Esophagus (tissue), 2 donors: ENCODE results near the gene TTC28. TPM values are rescaled to one million over a fixed set of nuclear protein-coding genes. Genes with fewer than 3 reads are reported as not detected.

Source experiments
- H3K27ac ChIP-seq, 2 donors: one replicate each; pipeline ENCODE4 v1.5.1; 2013; ENCODE audit warnings: low read depth in 2 of 2, mild to moderate bottlenecking in 2 of 2, inconsistent platforms in 1 of 2, low read length in 1 of 2, moderate library complexity in 1 of 2
- H3K27me3 ChIP-seq, 2 donors: one replicate each; pipeline ENCODE4 v1.6.1; 2013; ENCODE audit warnings: low read length in 2 of 2, control low read depth in 1 of 2, mild to moderate bottlenecking in 1 of 2; ENCODE audit not compliant: insufficient read depth in 2 of 2, control insufficient read depth in 1 of 2
- H3K36me3 ChIP-seq, 2 donors: one replicate each; pipeline ENCODE4 v1.6.1; 2013; ENCODE audit warnings: low read length in 1 of 2; ENCODE audit not compliant: control insufficient read depth in 2 of 2, insufficient read depth in 2 of 2
- H3K4me1 ChIP-seq, 2 donors: one replicate each; pipeline ENCODE4 v1.6.1; 2013; ENCODE audit warnings: low read length in 1 of 2; ENCODE audit not compliant: control insufficient read depth in 2 of 2, insufficient read depth in 2 of 2
- H3K4me3 ChIP-seq, 2 donors: one replicate each; pipeline ENCODE4 v1.5.1; 2013; ENCODE audit warnings: low read length in 2 of 2, mild to moderate bottlenecking in 2 of 2, low read depth in 1 of 2, moderate library complexity in 1 of 2
- H3K9me3 ChIP-seq, 2 donors: one replicate each; pipeline ENCODE4 v1.6.1; 2013; ENCODE audit warnings: mild to moderate bottlenecking in 2 of 2, low read depth in 1 of 2, low read length in 1 of 2, moderate library complexity in 1 of 2; ENCODE audit not compliant: control insufficient read depth in 2 of 2, insufficient read depth in 1 of 2
- WGBS, 2 donors: extraction: QIAGEN DNeasy Blood & Tissue Kit; methylation state at CpG; one replicate each; pipeline ENCODE4 v1.1.7; 2013; 5-methylcytosine and 5-hydroxymethylcytosine counted together
- polyA plus RNA-seq, 2 donors: library from polyadenylated mRNA; stranded (reverse); fragments of 200-250 nt; gene quantifications; one replicate each; pipeline ENCODE4 v1.2.3, GENCODE V29; 2013
- donor health status: healthy with polysubstance abuse.
- donor health status: Bipolar disorder and iron deficiency.

TTC28 gene
- polyA plus RNA-seq, 2 donors, result 1.4 to 2.6 TPM

DNA sequence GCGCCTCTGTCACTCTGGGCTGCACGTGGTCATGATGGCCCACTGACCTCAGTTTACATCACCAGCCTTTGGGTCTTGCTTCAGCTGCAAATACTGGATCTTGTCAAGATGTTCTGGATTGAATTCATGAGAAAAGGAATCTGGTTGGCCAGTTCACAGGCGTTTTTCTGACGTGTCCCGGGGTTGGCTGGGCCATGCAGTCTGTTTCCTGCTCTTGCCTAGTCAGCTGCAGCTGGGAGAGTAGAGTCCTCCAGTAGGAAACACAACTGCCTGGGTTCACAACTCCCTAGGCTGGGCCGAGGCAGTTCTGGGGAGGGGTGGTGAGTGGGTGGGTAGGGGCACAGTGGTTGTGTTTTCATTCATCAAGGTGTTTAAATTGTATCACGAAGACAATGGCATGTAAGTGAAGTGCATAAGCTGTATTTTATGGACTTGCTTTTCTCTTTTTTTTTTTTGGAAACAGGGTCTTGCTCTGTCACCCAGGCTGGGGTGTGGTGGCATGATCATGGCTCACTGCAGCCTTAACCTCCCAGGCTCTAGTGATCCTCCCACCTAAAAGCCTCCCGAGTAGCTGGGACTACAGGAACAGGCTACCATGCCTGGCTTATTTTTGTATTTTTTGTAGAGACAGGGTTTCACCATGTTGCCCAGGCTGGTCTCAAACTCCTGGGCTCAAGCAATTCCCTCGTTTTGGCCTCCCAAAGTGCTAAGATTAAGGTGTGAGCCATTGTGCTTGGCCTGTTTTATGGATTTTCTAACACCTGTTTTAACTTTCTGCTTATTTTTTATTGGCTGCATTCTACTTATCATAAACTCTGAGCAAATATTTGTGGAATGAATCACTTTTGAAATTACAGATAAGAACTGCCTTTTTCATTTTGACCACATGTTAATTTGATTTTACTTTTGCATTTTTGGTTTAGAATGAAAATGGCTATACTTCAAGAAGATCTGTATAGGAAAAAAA, 706.6 kb downstream of the TTC28 start:
- Histone ChIP-seq H3K27ac (no peak overlapping the region), H3K4me1 (no peaks in the 10 kb centered on the region), H3K9me3 (no peaks in the 10 kb centered on the region), H3K36me3 (no peaks in the 10 kb centered on the region), H3K27me3 (no peaks in the 10 kb centered on the region), H3K4me3 (no peak overlapping the region)
- 84 to 85% methylated on average over 9 of the region's 9 CpGs for WGBS, 2 donors

DNA sequence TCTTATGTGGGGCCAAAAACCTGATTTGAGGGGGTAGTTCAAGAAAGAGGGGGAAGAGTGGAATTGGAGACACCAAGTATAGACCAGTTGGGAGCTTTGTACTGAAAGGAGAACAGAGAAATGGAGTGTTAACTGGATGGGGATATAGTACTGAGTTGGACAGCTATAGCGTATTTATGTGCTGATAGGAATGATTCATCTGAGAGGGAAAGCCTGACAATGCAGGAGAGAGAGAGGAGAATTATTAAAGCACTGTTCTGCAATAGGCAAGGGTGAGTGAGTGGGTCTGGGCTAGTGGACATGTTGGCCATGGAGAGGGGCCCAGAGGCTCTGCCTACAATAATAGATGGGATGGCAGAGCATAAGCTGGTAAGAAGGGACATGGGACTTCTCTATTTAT, 707.7 kb downstream of the TTC28 start:
- no peak overlapping the region for H3K4me3 ChIP-seq
- no peaks in the 10 kb centered on the region for H3K27me3 ChIP-seq
- H3K4me1 ChIP-seq, result no peaks in the 10 kb centered on the region
- WGBS, 2 donors, result 96 to 97% methylated on average over 1 of the region's 1 CpG
- H3K36me3 ChIP-seq, result peaks cover 0 to 2% of the 10 kb centered on the region in 2 donors
- H3K27ac ChIP-seq, result no peak overlapping the region
- H3K9me3 ChIP-seq, result no peaks in the 10 kb centered on the region

DNA sequence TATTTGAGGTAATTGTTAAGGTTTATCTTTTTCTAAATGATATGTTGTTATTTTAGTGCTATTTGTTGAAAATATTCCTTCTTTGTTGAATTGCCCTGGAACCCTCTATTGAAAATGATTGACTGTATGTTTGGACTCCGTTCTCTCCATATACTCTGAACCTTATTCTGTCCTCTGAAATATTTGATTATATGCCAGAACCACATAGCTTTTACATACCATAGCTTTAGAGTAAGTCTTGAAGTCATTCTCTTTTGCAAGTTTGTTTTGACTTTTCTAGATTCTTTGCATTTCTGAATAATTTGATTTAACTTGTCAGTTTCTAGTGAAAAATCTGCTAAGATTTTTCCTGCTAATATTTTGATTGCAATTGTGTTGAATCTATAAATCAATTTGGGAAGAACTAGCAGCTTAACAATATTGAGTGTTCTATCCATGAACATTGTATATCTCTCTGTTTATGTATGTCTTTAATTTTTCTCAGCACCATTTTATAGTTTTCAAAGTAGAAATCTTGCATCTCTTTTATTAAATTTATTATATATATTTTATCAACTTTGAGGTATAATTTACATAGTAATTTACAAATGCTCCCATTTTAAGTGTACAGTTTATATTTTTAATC, 708.9 kb downstream of the TTC28 start:
- H3K4me1 ChIP-seq, result no peaks in the 10 kb centered on the region
- H3K36me3 ChIP-seq, result peaks cover 0 to 2% of the 10 kb centered on the region in 2 donors
- no peak overlapping the region for H3K27ac ChIP-seq
- WGBS, 2 donors, result 85 to 88% methylated on average over 1 of the region's 1 CpG
- no peaks in the 10 kb centered on the region for H3K9me3 ChIP-seq
- no peaks in the 10 kb centered on the region for H3K27me3 ChIP-seq
- no peak overlapping the region for H3K4me3 ChIP-seq

DNA sequence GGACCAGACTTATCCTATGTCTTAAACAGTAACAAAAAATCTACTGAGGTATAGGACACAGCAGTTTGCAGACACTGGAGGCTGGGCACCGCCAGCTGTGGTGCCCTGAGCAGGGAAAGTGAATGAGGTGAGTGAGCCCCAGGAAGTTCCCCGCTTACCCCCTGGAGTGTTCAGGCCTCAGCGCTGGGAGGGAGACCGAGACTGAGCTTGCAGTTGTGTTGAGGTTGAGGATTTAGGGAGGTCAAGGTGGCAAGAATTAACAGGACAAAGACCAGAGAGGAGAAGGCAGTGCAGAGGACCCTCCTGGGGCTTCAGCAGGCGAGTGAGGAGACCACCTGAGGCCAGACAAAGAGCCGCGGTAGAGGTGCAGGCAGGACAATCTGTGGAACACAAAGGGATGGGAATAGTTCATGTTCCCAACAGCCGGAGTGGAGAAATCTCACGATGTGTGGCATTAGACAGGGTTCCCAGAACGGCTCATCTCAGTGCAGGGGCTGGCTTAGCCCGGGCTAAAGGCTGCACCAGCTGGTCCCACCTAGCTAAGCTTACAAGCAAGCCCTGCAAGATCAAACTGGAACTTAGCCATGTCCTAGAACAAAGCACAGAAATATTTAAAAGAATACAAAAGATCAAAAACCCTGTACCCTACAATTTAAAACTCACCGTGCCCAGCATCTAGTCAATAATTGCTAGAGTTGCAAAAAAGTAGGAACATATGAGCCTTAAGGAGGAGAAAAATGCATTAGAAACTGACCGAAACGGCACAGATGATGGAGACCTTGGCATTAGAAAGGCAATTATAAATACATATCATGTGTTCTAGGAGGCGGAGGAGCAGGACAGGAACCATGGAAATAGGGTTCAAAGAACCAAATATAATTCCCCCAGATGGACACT, 713.2 kb downstream of the TTC28 start:
- Histone ChIP-seq H3K9me3 (no peaks in the 10 kb centered on the region), H3K27ac (no peak overlapping the region), H3K36me3 (peaks cover 0 to 2% of the 10 kb centered on the region in 2 donors), H3K4me1 (no peaks in the 10 kb centered on the region), H3K4me3 (no peak overlapping the region), H3K27me3 (no peaks in the 10 kb centered on the region)
- 93 to 94% methylated on average over 15 of the region's 15 CpGs for WGBS, 2 donors

DNA sequence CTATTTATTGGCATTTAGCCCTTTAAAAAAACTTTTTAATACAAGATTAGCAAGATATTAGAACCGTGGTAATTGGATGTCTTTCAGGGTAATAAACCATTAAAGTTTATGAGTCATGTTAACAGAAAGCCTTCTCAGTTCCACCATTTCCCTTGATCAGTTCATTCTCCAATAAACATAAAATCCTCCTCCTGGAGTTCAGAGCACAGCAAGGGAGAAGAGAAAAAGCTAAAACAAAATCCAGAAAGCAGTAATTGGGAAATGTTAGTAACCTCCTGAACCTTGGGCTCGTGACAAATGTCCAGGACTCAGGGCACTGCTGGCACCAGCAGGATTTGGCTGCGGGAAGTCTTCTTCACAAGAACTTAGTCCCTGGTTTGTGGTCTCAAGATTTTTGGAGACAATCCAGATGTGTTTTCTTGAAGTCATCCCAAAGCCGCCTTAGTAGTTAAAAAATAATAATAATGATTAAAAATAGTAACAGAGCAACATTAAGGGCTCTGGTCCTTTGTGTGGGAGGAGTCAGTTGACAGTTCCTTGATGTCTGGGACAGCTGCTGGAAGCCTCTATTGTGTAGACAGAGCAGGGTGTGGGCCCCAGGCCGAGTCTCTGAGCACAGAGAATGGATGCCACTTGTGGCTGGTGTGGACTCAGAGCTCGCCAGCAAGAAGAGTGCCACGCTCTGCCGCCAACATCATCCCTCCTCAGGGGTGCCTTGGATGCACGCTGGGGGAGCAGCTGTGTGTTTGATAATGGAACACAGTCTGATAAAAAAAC, 717.2 kb downstream of the TTC28 start:
- Histone ChIP-seq H3K4me1 (no peaks in the 10 kb centered on the region), H3K4me3 (no peak overlapping the region), H3K27ac (no peak overlapping the region), H3K36me3 (no peaks in the 10 kb centered on the region), H3K27me3 (no peaks in the 10 kb centered on the region), H3K9me3 (no peaks in the 10 kb centered on the region)
- WGBS, 2 donors, result 61 to 66% methylated on average over 9 of the region's 9 CpGs

DNA sequence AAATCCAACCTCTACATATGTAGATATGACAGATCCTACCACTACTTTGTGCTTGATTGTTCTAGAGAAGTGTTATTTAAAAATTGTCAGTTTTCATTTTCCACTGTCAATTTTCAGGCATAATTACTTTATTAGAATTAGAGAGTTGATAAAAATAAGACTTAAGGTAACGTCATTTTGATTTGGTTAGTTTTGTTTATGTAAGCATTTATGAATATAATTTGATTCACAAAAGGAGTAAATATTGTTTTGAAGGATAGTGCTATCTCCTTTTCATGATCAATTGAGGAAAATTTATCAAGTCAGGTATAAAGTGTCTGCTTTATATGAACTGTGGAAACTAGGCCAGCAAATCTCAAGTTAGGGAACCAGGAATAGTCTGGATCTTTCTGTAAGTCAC, 718.0 kb downstream of the TTC28 start:
- Histone ChIP-seq H3K27me3 (no peaks in the 10 kb centered on the region), H3K4me3 (no peak overlapping the region), H3K9me3 (no peaks in the 10 kb centered on the region), H3K27ac (no peak overlapping the region), H3K4me1 (no peaks in the 10 kb centered on the region), H3K36me3 (no peaks in the 10 kb centered on the region)
- 65 to 91% methylated on average over 1 of the region's 1 CpG for WGBS, 2 donors

DNA sequence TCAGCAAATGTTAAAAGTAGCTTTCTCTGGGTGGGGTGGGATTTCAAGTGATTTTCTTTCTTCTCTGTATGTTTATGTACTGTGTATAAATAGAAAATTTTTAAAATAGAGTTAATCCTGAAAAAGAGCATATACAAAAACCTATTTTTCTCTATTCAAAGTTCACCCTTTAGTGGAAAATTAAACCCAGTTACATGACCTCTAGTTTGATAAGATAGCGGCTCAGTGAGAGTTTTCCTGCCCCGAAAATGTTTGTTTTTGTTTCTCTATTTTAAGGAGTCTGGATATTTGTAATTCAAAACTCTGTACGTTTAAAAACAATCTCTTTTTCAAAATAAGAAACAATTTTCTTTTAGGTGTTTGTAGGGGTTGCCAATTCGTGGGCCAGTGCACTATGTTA, 718.5 kb downstream of the TTC28 start:
- WGBS, 2 donors, result 70 to 82% methylated on average over 4 of the region's 4 CpGs
- H3K36me3 ChIP-seq, result no peaks in the 10 kb centered on the region
- no peaks in the 10 kb centered on the region for H3K27me3 ChIP-seq
- H3K4me3 ChIP-seq, result no peak overlapping the region
- H3K9me3 ChIP-seq, result no peaks in the 10 kb centered on the region
- no peak overlapping the region for H3K27ac ChIP-seq
- no peaks in the 10 kb centered on the region for H3K4me1 ChIP-seq

DNA sequence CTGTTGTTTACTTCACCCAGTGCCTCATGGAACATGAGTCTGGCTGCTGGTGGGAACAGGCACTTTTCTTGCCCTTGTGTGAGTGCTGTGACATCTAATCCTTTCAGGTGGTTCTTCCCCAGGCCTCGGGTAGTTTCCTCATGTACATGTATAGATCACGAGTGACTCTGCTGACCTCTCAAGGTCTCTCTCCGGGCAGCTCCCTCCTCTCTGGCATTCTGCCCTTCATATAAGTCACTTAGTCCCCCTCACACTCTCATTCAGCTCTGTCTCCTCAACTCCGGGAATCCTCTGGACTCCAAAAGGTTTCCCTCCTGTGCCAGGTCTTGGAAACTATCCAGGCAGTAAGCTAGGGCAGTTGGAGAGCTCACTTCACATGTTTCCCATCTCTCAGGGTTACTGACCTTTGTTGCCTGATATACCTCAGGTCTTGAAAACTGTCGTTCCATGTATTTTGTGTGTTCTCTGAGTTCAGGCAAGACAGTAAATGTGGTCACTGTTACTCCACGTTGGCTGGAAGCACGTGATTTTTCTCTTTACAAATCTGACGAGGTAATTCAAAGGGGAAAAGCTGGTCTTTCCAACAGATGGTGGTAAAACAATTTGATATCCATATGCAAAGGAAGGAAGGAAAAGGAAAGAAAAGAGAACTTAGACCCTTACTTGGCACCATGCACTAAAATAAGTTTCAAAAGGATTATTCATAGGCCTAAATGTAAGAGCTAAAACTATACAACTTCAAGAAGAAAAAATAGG, 720.1 kb downstream of the TTC28 start:
- WGBS, 2 donors, result 65 to 74% methylated on average over 8 of the region's 8 CpGs
- Histone ChIP-seq H3K27me3 (no peaks in the 10 kb centered on the region), H3K9me3 (no peaks in the 10 kb centered on the region), H3K27ac (no peak overlapping the region), H3K36me3 (no peaks in the 10 kb centered on the region), H3K4me1 (no peaks in the 10 kb centered on the region), H3K4me3 (no peak overlapping the region)
